NCI-H526 (cell line): ENCODE data around the gene CMTM3.

ENCODE experiments used
- DNase-seq, 2 experiments: peaks; one replicate each; lab custom pipeline; 2025; lab: John Stamatoyannopoulos, UW

Gene CMTM3

GRCh38 chr16:66662445-66663194 lies 58.1 kb downstream of the CMTM3 start:
- peak in 1 of 2 experiments; percentile 30 for DNase-seq
